Measurements from ENCODE around the gene KANK2. TPM values are rescaled to one million over a fixed set of nuclear protein-coding genes. Genes with fewer than 3 reads are reported as not detected.

The KANK2 gene
- total RNA-seq, 1 experiment from 2014 or later, result 35.1 TPM

- ATAC-seq, result no peak
- TF ChIP-seq GTF2I (CRISPR knock-in tag; conservative IDR thresholded peaks at IDR 0.05) (0 out of 2 replicates have a peak, but pooled peaks have one; percentile 34), IRF2 (CRISPR knock-in tag; IDR thresholded peaks at IDR 0.05; ENCODE audit: borderline replicate concordance, low read depth) (no peak)
- ChIA-PET CTCF (interaction anchor here (0.8 kb wide), 1 partner anchor 59 kb away, joined by 3 read pairs; no protein-coding TSS in a partner anchor), POLR2A (no interaction called here)
- H3K4me3 Mint-ChIP-seq, result no peak overlapping the region
- H3K27ac Mint-ChIP-seq, result no peak overlapping the region
- H3K27me3 Mint-ChIP-seq (ENCODE audit: low read depth), result no peaks in the 10 kb centered on the region
- H3K9me3 Mint-ChIP-seq, result 0 out of 2 replicates have a peak, but pooled peaks cover 4% of the 10 kb centered on the region
- H3K36me3 Mint-ChIP-seq, result peaks cover 24% of the 10 kb centered on the region
- H3K4me1 Mint-ChIP-seq, result peaks cover 5% of the 10 kb centered on the region
- DNase-seq (ENCODE audit: low spot score), result no peak
Measured at GRCh38 chr19:11234486-11235075, 37.2 kb upstream of the KANK2 start.

DNA sequence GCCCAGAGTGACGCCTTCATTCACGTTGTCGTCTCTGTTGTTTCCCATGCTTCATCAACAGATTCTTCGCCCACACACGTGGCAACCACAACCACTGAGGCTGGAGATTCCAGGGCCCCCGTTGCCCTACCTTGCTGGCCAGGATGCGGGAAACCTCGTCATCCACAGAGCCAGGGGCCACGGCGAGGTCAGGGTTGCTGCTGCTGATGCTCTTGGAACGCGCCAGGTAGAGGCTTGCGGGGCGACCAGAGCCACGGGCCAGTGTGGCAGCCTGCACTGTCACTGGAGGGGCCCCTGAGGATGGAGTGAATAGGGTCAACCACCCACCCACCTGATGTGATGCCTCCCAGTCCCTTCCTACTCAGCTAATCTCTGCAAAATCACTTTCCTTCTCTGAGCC, 35.7 kb upstream of the KANK2 start:
- peaks cover 18% of the 10 kb centered on the region for H3K36me3 Mint-ChIP-seq
- POLR2A ChIA-PET, result no interaction called here

DNA sequence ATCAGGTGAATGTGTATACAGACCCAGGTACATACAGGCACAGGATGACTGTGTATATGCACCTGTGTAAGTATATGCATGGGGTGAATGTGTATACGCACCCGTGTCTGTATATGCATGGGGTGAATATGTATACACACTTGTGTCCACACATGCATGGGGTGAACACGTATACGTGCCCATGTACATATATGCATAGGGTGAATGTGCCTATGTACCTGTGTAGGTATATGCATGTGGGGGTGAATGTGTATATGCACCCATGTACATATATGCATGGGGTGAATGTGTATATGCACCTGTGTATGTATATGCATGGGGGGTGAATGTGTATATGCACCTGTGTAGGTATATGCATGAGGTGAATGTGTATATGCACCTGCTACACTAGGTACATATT, 35.2 kb upstream of the KANK2 start:
- Mint-ChIP-seq H3K4me1 (peaks cover 7% of the 10 kb centered on the region), H3K27me3 (ENCODE audit: low read depth) (no peaks in the 10 kb centered on the region), H3K4me3 (no peak overlapping the region), H3K27ac (no peak overlapping the region), H3K36me3 (peaks cover 18% of the 10 kb centered on the region), H3K9me3 (no peaks in the 10 kb centered on the region)
- no peak for DNase-seq (ENCODE audit: low spot score)
- no peak for TF ChIP-seq MXD4 (CRISPR knock-in tag; IDR thresholded peaks at IDR 0.05; ENCODE audit: borderline replicate concordance)
- no peak for TF ChIP-seq NR1H2 (CRISPR knock-in tag; IDR thresholded peaks at IDR 0.05)
- no peak for TF ChIP-seq SMAD4 (CRISPR knock-in tag; IDR thresholded peaks at IDR 0.05)
- TF ChIP-seq CREB1 (CRISPR knock-in tag; IDR thresholded peaks at IDR 0.05), result no peak
- TF ChIP-seq, protein P1, sequence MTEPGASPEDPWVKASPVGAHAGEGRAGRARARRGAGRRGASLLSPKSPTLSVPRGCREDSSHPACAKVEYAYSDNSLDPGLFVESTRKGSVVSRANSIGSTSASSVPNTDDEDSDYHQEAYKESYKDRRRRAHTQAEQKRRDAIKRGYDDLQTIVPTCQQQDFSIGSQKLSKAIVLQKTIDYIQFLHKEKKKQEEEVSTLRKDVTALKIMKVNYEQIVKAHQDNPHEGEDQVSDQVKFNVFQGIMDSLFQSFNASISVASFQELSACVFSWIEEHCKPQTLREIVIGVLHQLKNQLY (CRISPR knock-in tag; IDR thresholded peaks at IDR 0.05), result no peak
- TF ChIP-seq, protein P2, sequence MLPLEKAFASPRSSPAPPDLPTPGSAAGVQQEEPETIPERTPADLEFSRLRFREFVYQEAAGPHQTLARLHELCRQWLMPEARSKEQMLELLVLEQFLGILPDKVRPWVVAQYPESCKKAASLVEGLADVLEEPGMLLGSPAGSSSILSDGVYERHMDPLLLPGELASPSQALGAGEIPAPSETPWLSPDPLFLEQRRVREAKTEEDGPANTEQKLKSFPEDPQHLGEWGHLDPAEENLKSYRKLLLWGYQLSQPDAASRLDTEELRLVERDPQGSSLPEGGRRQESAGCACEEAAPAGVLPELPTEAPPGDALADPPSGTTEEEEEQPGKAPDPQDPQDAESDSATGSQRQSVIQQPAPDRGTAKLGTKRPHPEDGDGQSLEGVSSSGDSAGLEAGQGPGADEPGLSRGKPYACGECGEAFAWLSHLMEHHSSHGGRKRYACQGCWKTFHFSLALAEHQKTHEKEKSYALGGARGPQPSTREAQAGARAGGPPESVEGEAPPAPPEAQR (CRISPR knock-in tag; IDR thresholded peaks at IDR 0.05), result no peak
- no peak for TF ChIP-seq ZNF416 (CRISPR knock-in tag; IDR thresholded peaks at IDR 0.05)
- TF ChIP-seq ZNF219 (CRISPR knock-in tag; IDR thresholded peaks at IDR 0.05; ENCODE audit: borderline replicate concordance), result no peak
- no peak for TF ChIP-seq GRHL2 (CRISPR knock-in tag; IDR thresholded peaks at IDR 0.05; ENCODE audit: insufficient replicate concordance, severe bottlenecking)
- no peak for TF ChIP-seq ZNF263 (CRISPR knock-in tag; IDR thresholded peaks at IDR 0.05; ENCODE audit: low read depth)
- TF ChIP-seq NFATC4 (CRISPR knock-in tag; IDR thresholded peaks at IDR 0.05), result no peak
- TF ChIP-seq PRRX2 (CRISPR knock-in tag; IDR thresholded peaks at IDR 0.05), result no peak
- ChIA-PET CTCF (no interaction called here), POLR2A (no interaction called here)
- ATAC-seq, result no peak

More for the DNA sequence above, 35.7 kb upstream of the KANK2 start:
- TF ChIP-seq TEAD4 (CRISPR knock-in tag; IDR thresholded peaks at IDR 0.05), result no peak
- TF ChIP-seq, protein P3, sequence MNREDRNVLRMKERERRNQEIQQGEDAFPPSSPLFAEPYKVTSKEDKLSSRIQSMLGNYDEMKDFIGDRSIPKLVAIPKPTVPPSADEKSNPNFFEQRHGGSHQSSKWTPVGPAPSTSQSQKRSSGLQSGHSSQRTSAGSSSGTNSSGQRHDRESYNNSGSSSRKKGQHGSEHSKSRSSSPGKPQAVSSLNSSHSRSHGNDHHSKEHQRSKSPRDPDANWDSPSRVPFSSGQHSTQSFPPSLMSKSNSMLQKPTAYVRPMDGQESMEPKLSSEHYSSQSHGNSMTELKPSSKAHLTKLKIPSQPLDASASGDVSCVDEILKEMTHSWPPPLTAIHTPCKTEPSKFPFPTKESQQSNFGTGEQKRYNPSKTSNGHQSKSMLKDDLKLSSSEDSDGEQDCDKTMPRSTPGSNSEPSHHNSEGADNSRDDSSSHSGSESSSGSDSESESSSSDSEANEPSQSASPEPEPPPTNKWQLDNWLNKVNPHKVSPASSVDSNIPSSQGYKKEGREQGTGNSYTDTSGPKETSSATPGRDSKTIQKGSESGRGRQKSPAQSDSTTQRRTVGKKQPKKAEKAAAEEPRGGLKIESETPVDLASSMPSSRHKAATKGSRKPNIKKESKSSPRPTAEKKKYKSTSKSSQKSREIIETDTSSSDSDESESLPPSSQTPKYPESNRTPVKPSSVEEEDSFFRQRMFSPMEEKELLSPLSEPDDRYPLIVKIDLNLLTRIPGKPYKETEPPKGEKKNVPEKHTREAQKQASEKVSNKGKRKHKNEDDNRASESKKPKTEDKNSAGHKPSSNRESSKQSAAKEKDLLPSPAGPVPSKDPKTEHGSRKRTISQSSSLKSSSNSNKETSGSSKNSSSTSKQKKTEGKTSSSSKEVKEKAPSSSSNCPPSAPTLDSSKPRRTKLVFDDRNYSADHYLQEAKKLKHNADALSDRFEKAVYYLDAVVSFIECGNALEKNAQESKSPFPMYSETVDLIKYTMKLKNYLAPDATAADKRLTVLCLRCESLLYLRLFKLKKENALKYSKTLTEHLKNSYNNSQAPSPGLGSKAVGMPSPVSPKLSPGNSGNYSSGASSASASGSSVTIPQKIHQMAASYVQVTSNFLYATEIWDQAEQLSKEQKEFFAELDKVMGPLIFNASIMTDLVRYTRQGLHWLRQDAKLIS (CRISPR knock-in tag; IDR thresholded peaks at IDR 0.05; ENCODE audit: borderline replicate concordance), result no peak
- no peak for DNase-seq (ENCODE audit: low spot score)
- H3K9me3 Mint-ChIP-seq, result no peaks in the 10 kb centered on the region
- ATAC-seq, result no peak
- H3K27ac Mint-ChIP-seq, result no peak overlapping the region
- CTCF ChIA-PET, result no interaction called here
- no peaks in the 10 kb centered on the region for H3K27me3 Mint-ChIP-seq (ENCODE audit: low read depth)
- H3K4me3 Mint-ChIP-seq, result no peak overlapping the region
- peaks cover 5% of the 10 kb centered on the region for H3K4me1 Mint-ChIP-seq
